ENCODE results near the gene PRRG4.
A peak's percentile ranks its signal among the peaks of the same experiment; 100 is the strongest.
"Not testable (repeated sequence)": the region's sequence is repeated elsewhere in the genome, so short reads cannot be mapped to it uniquely, and the experiment has no call there.

PRRG4 gene

DNA sequence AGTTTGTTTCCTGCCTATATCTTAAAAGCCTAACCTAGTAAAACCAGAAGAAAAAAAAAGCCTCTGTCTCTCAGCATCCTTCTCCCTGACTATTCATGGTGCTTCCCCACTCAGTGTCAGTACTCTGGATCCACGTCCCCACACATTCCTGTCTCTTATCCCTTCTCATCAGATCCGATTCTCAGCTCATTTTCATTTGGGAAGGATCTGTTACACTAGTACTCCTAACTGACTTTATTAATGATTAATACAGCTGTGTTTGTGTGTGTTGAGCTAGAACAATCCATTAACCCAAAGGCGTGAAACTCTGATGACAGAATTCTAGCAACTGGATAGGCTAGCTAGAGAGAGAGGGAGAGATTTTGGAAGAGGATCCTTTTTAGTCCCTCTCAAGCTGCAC lies 1.5 kb downstream of the PRRG4 start:
- DNase-seq = no peak

DNA sequence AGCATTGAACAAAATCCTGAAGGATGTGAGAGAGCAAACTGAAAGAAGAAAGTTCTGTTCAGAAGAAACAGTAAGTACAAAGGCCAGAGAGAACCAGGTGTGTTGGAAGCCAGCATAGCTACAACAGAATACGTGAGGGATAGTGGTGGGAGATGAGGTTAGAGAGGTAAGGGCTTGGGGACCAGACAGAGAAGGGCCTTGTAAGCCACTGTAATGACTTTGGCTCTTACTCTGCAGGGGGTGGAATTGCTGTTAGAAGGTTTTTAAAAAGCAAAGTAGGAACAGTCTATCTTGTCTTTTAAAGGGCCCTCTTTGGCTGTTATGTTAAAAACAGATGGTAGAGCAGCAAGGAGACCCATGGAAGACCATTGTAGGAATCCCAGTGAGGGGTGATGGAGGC lies 4.2 kb downstream of the PRRG4 start:
- no peak for DNase-seq

DNA sequence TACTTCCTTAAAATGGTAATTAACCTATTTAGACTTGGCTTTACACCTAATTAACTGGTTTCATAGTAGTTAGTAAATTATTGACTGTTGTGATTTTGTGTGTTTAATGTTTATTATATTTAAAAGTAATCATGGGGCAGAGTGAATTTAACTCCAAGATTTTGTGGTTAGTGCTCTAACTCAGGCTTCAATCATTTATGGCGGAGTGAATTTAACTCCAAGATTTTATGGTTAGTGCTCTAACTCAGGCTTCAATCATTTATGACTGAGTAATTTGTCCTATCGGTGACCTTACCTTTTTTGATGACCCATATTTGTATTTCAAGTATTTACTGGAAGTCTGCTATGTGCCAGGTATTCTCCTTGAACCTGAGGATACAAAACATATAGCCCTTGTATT lies 7.2 kb downstream of the PRRG4 start:
- no peak for DNase-seq

DNA sequence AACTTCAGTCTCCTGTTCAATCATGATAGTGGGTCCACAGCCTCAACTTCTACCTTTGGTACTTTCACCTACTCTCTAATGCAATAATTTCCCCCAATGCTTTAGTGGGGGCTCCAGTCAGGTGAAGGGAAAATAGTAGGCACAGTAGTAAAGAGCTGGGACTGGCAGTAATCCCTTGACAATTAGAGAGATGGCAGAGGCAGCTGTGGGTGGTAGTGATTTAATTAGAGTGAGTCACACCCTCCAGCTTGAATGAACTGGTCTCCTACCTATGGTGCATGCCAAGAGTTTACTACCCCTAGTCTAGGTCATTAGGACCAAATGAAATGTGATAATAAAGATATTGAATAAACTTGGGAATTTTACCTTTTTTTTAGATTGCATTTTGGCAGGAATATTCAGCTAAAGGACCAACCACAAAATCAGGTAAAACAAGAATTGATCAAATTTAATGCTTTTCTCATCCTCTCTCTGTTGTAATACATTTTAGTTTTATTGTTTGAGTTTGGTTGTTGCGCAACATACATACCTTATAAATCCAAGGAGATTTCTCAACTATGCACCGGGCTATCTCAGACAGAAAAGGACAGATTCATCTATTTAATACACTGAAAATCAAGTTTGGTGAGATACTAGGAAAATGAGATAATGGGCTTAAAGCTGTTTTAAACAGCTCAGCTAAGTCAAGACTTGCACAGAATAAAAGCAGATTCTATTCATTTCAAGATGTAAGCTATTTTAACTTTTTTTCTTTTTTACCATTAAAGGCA lies 9.0 kb downstream of the PRRG4 start:
- DNase-seq = no peak

DNA sequence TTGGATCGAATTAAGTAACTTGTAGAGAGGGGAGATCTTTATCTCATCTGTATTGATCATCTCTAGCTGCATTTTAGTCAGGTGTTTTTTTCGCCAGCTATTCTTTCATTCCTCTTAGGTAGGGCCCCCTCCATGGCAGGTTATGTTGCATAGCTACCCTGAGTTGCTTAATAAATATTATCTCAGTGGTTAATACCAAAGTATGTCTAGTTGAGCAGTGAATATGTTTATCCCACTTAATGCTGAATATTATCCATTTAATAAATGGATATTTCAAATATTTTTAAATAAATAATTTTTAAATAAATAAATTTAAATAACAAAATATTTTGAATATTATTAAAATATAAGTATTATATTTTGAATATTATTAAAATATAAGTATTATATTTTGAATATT lies 9.6 kb downstream of the PRRG4 start:
- DNase-seq = no peak

DNA sequence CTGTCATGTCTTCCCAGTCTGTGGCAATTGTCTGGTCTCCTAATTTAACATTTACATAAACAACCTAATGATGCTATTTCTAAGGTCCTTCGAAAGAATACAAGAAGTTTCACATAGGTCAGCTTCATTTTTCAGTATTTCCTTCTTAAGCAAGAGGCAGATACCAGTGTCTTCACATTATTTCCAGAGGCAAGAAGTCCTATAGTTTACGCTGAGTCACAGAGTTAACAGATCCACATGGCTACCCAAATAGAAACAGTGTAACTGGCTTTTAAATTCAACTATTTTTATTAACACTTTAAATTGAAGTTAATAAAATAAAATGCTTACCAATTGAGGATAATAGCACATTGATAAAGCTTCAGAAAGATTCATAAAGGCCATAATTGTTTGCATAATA lies 10.9 kb downstream of the PRRG4 start:
- DNase-seq = no peak

DNA sequence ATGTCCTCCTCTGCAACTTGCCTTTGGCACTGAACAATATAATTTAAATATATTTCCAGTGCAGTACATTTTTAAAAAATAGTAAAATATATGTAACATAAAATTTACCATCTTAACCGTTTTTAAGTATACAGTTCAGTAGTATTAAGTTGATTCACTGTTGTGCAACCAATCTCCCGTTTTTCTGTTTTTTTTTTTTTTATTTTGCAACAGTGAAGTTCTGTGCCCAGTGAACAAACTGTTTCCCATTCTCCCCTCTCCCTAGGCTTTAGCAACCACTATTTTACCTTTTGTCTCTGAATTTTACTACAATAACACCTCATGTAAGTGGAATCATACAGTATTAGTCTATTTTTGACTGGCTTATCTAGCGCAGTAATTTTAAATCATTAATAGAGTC lies 13.8 kb downstream of the PRRG4 start:
- no peak for DNase-seq

DNA sequence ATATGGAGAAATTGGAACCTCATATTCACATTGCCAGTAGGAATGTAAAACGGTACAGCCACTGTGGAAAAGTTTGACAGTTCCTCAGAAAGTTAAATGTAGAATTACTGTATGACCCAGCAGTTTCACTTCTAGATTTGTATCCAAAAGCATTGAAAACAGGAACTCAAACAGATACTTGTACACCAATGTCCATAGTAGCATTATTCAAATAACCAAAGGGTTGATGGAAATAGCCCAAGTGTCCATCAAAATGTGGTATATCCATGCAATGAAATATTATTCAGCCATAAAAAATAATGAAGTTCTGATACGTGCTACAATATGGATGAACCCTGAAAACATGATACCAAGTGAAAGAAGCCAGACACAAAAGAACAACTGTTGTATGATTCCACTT lies 17.8 kb downstream of the PRRG4 start:
- DNase-seq = no peak

DNA sequence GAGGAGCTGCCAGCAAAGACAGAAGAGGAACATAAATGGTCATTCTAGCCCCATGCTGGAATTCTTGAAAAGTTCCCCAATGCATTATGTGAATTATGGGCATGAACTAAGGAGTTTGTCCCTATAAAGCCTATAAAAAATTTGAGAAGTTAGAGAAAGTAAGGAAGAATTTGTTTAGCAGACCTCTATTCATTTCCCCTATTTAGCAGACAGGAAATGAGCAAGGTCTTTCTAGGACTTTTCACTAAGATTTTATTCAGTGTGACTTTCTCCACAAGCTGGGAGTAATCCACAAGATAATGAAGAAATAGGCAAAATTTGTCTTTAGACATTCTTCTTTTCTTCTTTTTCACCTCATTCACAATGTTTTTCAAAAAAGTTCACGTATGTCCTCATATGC lies 20.0 kb downstream of the PRRG4 start:
- no peak for DNase-seq

DNA sequence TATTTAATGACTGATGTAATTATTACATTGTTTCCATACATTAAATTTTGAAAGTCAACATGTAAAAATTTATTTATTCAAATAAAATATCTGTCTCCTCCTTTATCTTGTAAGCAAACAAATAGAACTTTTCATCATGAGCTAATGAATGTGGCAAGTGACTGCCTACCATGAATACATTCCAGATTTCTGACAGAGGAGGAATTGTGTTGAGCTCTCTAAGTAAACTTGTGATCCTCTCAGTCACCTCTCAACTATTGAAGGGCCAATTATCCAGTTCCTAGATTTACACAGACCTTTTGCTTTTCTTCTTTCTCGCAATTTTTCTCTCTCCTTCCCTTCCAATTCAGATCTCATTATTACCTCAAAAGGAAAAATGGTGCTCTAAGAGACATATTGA lies 21.5 kb downstream of the PRRG4 start:
- no peak for DNase-seq

DNA sequence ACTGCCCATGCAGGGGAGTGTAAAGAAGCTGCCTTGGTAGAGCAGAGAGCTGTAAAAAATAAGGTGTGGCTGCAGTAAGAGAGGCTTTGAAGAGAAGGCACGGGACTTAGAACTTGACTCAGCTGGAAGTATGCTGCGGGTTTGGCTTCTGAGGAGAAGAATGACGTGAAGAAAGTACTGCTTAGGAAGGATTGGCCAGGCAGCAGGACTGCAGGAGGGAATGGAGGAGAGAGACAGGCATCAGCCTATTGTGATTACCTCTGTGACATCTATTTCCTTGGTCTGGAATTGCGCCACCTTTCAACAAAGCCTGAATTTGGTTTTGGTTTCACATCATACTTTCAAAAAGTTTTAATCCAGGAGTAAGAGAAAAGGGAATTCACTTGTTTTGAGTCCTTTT lies 22.5 kb downstream of the PRRG4 start:
- DNase-seq = no peak

DNA sequence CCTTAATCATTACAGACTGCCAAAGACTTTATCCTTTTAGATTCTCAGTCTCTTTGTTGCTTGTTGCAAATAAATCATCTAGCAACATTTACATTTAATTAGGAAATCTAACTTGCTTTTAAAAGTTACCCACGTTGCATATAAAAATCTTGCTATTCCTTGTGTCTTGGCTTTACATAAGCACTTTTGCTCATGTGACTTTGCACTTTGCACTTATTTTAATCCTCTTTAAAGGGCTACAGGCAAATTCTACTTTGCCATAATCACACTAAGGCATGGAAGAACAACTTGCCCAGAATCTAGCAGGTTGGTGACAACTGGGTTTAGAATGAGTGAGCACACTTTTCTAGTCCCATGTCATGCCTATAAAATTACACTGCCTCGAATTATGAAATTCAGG lies 25.9 kb downstream of the PRRG4 start:
- DNase-seq = no peak

DNA sequence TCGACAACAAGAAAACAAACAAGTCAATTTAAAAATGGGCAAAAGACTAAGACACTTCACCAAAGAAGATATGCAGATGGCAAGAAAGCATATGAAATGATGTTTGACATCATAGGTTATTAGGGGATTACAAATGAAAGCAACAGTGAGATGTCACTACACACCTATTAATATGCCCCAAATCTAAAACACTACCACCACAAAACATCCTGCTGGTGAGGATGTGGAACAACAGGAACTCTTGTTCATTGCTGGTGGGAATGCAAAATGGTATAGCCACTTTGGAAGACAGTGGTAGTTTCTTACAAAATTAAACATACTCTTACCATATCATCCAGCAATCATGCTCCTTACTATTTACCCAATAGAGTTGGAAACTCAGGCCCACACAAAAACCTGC lies 29.0 kb downstream of the PRRG4 start:
- no peak for DNase-seq

DNA sequence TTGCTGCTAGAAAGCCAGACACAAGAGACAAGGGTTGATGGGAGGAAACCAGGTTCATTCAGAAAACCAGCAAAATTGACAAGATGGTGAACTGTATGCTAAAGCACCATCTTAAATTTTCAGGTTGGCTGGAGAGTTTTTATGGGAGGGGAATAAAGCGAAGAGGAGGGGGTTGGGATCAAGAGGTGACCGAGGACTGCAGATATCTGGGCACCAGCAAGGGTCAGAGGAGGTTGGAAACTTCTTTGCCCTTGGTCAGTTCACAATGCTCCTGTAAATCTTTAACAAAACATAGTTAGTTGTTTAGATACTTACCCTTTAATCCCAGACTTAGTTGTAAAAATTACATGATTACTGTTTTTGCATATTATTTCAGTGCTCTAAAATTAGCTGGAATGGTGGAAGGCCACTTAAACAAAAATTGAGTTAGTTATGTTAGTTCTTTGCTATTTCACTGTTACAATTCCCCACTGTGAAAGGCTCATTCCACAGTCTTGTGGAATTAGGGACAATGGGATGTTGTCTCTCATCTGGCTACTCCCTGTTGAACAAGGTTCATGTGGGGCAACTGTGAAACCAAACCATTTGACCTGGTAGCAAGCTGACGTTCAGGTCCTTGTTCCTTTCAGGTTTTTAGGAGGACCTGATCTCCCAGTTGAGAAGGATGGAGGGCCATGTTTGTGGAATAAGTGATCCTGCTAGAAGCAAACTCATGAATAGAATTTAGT lies 32.3 kb downstream of the PRRG4 start:
- no peak for DNase-seq

DNA sequence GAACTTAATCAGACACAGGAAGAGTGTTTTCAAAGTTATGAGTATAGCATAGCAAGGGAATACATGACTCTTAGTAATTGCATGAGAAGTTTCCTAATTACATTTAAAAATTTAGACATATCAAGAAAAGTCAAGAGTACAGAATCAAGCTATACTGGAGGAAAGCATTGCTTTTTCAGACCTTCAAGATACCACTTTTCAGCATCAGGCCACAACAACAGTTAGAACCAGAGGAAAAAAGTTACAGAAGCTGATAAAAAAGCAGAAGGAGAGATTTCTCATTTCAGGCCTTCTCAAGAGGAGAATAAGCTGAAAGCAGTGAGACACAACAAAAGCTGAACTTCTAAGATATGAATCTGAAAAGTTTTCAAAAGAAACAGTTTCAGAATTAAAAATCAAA lies 34.8 kb downstream of the PRRG4 start:
- DNase-seq = no peak

DNA sequence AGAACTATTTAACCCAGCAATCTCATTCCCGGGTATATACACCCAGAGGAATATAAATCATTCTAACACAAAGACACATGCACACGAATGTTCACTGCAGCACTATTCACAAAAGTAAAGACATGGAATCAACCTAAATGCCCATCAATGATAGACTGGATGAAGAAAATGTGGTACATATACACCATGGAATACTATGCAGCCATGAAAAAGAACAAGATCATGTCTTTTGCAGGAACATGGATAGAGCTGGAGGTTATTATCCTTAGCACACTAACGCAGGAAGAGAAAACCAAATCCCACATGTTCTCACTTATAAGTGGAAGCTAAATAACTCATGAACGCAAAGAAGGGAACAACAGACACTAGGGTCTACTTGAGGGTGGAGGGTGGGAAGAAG lies 39.0 kb downstream of the PRRG4 start:
- not testable (repeated sequence) for DNase-seq

DNA sequence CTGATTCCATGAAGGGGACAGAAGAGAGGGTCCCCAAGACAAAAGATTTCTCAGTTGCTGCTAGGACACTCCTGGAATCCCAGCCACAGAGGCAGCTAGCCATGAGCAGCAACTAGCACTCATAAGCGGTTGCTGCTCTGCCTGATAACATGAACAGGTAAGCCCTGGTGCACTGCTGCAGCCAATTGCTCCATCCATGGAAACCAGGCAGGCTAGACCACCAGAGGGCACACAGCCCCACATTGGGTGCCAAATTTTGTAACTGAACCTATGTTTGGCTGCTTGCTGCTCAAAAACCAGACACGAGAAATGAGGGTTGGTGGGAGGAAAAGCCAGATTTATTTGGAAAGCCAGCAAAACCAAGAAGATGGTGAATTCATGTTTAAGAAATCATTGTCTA lies 40.9 kb downstream of the PRRG4 start:
- peak; percentile 40 for DNase-seq

DNA sequence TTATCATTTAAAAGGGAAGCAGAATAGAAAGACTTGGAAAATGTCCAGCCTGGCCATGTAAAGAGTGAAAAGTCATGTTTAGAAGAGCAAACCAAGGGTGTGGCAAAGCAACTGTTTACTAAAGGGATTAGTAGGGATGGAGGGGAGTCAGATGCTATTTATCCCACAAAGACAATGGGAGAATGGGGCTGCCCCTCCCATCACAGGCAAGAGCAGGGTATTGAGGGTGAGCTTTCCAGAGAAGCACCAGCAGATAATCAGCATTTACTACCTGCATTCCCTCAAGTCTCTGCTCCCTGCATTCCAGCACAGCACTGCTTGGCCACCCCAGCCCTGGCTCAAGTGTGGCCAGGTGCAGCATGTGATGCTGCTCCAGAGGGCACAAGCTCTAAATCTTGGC lies 44.4 kb downstream of the PRRG4 start:
- no peak for DNase-seq

DNA sequence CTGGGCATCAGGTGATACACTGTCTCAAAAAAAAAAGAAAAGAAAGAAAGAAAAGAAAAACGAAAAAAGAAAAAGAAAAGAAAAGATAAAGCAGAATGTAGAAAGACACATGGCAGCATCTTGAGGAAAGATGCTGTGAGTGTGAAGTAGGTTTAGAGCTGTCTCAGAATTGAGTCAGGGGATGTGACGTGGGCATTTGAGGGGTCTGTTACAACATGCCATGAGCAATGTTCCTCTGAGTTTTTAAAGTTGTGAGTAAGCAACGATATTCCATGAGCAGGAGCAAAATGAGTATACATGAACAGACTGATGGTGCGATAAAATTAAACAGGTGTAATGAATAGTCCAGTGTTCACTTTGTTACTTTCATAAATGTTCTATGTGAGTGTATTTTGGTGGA lies 51.6 kb downstream of the PRRG4 start:
- no peak for DNase-seq

DNA sequence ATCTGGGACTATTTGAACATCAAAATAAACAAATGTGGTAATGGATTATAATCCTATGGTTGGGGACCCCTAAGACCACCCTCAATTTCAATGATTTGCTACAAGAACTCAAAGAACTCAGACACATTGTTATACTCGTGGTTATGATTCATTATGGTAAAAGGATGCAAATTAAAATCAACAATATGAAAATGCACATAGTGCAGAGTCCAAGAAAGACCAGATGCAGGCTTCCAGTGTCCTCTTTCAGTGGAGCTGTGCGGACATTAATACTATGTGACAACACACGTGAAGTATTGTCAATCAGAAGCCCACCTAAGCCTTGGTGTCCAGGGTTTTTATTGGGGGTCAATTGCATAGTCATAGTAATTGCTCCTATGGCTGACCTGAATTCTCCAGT lies 53.7 kb downstream of the PRRG4 start:
- DNase-seq = no peak

DNA sequence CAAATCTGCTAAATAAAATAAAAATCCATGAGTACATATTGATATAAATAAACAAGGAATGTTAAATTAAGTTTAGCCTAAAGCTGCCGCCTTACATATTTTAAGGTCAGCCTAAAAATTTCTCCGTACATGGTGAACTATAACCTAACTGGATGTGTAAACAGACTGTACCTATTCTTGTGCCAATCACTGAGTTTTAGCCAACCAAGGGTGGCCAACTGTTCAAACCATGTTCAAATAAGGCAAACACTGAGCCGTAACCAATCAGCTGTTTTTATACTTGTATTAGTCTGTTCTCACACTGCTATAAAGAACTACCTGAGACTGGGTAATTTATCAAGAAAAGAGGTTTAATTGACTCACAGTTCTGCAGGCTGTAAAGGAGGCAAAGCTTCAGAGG lies 54.3 kb downstream of the PRRG4 start:
- DNase-seq = no peak

DNA sequence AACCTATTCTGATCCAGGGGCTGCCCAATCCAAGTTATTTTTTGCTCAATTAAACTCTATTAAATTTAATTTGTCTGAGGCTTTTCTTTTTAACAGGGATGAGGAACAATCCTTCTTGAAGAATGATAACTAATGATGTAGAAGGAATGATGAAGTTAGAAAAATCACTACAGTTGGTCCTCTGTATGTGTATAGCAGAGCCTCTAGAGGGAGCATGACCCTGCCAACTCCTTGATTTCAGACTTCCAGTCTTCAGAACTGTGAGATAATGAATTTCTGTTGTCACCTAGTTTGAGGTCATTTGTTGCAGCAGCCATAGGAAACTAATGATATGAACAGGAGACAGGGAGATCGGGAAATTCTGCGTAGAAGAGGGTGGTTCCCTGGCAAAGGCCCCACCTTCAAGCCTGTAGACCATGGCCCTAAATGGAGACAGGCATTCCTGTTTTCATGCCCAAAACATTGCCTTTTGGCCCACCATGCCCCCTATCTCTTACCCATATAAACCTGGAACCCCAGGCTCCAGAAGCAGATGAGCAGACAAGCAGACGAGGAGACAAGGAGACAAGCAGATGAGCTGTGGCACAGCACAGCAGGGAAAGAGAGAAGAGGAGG lies 55.1 kb downstream of the PRRG4 start:
- peak; percentile 6 for DNase-seq

DNA sequence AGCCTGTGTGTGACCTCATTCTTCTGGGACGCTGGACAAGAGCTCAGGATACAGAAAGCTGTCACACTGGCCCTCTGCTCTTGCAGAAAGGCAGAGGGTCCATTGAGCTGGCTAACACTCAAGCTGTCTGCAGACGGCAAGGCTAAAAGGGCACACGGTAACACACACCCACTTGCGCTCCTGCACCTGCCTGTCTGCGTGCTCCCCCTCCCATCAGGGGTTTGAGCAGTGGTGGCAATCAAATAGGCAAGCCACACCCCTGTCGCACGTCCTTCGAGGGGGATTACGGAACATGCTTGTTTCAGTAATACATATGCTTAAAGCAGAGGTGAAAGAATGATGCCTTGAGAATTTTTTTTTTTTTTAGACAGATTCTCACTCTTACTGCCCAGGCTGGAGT lies 55.8 kb downstream of the PRRG4 start:
- DNase-seq = no peak

DNA sequence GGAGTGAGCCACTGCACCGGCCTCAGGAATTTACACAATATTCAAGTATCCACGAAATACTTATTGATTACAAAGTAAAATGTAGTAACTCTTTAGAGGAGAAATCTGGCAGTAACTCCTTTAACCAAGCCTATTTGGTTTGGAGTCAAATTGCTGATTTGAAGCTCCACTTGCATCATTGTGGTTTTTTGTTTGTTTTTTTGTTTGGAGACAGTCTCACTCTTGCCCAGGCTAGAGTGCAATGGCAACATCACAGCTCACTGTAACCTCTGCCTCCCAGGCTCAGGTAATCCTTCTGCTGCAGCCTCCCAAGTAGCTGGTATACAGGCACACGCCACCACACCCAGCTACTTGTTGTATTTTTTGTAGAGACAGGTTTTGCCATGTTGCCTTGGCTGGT lies 56.5 kb downstream of the PRRG4 start:
- DNase-seq = no peak

All from activated CD4-positive, alpha-beta T cell treated with anti-CD3 and anti-CD28 coated beads for 48 hours (primary cell).